Subcutaneous adipose tissue (tissue), 4 donors: ENCODE data around the gene GLIS1. TPM values are rescaled to one million over a fixed set of nuclear protein-coding genes. Genes with fewer than 3 reads are reported as not detected.

Experiments used
- total RNA-seq, 4 donors: library from RNA; depleted of rRNA; stranded (reverse); fragments of >200 nt; gene quantifications; one replicate each; pipeline ENCODE4 v1.1.0, GENCODE V29; 2016
- TF ChIP-seq, protein P1 (sequence below): fragments of 450-650 bp; IDR thresholded peaks from one replicate; pipeline ENCODE4 v1.5.1; 2016; ENCODE audit warnings: low read depth, mild to moderate bottlenecking, control low read depth, antibody characterized with exemption, moderate library complexity

The GLIS1 gene
- total RNA-seq, 4 donors from 2014 or later, result 0.17 to 3.6 TPM; not detected in 2

DNA sequence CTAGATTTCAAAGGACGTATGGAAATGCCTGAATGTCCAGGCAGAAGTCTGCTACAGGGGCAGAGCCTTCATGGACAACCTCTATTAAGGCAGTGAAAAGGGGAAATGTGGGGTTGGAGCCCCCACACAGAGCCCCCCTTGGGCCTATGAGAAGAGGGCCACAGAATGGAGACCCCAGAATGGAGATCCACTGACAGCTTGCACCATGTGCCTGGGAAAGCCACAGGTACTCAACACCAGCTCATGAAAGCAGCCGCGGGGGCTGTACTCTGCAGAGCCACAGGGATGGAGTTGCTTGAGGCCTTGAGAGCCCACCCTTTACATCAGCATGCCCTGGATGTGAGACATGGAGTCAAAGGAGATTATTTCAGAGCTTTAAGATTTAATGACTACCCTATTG lies 171.1 kb downstream of the GLIS1 start:
- TF ChIP-seq, protein P1, sequence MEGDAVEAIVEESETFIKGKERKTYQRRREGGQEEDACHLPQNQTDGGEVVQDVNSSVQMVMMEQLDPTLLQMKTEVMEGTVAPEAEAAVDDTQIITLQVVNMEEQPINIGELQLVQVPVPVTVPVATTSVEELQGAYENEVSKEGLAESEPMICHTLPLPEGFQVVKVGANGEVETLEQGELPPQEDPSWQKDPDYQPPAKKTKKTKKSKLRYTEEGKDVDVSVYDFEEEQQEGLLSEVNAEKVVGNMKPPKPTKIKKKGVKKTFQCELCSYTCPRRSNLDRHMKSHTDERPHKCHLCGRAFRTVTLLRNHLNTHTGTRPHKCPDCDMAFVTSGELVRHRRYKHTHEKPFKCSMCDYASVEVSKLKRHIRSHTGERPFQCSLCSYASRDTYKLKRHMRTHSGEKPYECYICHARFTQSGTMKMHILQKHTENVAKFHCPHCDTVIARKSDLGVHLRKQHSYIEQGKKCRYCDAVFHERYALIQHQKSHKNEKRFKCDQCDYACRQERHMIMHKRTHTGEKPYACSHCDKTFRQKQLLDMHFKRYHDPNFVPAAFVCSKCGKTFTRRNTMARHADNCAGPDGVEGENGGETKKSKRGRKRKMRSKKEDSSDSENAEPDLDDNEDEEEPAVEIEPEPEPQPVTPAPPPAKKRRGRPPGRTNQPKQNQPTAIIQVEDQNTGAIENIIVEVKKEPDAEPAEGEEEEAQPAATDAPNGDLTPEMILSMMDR, result no peak

DNA sequence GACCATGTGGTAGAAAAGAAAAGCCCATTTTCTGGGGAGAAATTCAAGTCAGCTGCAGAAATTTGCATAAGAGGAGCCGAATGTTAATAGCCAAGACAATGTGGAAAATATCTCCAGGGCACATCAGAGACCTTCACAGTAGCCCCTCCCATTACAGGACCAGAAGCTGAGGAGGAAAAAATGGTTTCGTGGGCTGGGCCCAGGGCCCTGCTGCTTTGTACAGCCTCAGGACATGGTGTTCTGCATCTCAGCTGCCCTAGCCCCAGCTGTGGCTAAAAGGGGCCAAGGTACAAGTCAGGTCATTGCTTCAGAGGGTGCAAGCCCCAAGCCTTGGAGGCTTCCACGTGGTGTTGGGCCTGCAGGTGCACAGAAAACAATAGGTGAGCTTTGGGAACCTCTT lies 171.5 kb downstream of the GLIS1 start:
- TF ChIP-seq, protein P1, result no peak

DNA sequence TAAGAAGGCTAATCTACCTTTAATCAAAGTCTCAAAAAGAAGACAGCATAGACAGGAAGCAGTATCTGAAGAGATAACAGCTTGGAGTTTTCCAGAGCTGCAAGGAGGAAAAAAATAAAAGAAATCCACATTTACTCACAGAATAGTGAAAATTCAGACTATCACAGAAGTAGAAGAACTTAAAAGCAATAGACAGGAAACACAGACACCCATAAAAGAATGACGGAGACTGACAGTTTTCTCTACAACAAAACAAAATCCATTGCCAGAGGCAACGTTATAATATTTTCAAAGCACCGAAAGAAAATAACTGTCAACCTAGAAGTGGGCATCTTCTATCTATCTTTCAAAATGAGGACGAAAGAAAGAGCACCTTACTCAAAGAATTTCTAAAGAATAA lies 175.4 kb downstream of the GLIS1 start:
- TF ChIP-seq, protein P1, result no peak

DNA sequence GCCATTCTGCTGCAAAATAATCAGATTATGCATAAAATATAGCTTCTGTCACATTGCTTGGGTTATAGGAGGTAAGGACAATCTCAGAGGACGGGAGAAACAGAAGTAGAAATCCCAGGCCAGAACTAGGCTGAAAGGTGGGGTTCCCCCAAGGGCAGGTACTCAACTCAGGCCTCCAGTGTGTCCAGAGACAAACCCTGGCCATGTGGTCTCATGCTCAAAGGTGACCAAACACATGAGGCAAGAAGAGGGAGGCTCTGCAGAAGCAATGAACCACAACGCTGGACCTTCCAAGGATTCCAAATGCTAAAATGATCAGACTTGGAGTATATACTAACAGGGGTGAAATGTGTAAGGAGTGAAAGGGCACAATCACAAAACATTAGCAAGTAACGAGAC lies 176.0 kb downstream of the GLIS1 start:
- TF ChIP-seq, protein P1, result no peak

DNA sequence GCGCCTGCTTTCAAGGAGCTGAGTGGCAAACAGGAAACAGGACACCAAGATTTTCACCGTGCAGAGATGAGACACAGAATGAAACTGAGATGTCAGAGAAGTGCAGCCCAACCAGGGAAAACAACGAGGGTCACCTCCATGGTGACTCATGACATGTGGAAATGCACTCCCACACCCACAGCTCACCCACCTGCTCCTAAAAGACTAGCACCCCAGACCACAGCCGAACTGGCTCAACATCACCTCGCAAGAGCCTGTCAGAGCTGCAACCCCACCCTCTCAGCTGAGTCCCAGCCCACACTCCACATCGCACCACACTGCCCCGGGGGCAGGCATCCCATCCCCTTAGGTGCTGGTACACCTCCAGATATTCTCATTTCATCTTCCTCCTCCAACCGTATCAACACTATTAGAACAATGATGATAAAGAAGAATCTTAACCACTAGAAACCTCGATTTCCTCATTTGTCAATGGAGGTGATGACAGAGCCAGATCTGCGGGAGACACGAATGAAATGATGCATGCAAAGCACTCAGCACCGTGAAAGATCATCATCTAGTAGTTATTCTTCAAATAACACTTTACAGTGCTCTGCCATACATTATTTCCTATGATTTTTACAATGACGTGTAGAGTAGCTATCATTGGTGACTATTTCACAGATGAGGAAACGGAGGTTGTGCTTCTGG lies 176.5 kb downstream of the GLIS1 start:
- TF ChIP-seq, protein P1, result no peak

GRCh38 chr1:53561503-53562105 lies 177.4 kb downstream of the GLIS1 start:
- TF ChIP-seq, protein P1, result no peak

- TF ChIP-seq, protein P1, result no peak
Observed at GRCh38 chr1:53560581-53561502, 178.1 kb downstream of the GLIS1 start.
